Sigmoid colon (tissue), 7 donors: ENCODE measurements around the gene GADL1. TPM values are rescaled to one million over a fixed set of nuclear protein-coding genes. Genes with fewer than 3 reads are reported as not detected.

Experiments
- DNase-seq: peaks from one replicate; pipeline ENCODE4 v3.0.0-alpha.2; 2019
- H3K27ac ChIP-seq, 4 donors: fragments of 200-600 bp; sonication (generic); one replicate each; pipeline ENCODE4 v1.5.1; 2016 to 2019; ENCODE audit warnings: mild to moderate bottlenecking in 1 of 4
- H3K27me3 ChIP-seq, 3 donors: fragments of 200-600 bp; sonication (generic); one replicate each; pipeline ENCODE4 v1.5.1; 2019; ENCODE audit warnings: mild to moderate bottlenecking in 1 of 3
- H3K36me3 ChIP-seq, 4 donors: fragments of 200-600 bp; sonication (generic); one replicate each; pipeline ENCODE4 v1.5.1; 2016 to 2019
- H3K4me1 ChIP-seq, 4 donors: fragments of 200-600 bp; sonication (generic); one replicate each; pipeline ENCODE4 v1.5.1; 2017 to 2019
- H3K4me3 ChIP-seq, 4 donors: fragments of 200-600 bp; sonication (generic); one replicate each; pipeline ENCODE4 v1.5.1; 2017 to 2019; ENCODE audit warnings: mild to moderate bottlenecking in 2 of 4, moderate library complexity in 1 of 4
- H3K9me3 ChIP-seq, 4 donors: fragments of 200-600 bp in 3 of 4; sonication (generic) in 3 of 4; one replicate each; pipeline versions ENCODE4 v1.5.1 to v1.6.1; 2013 to 2019
- EP300 ChIP-seq, 4 donors: sonication (generic); formaldehyde crosslinking; IDR thresholded peaks; one replicate each; pipeline ENCODE4 v1.6.1; 2017; ENCODE audit warnings: antibody characterized with exemption in 4 of 4
- POLR2A ChIP-seq, 2 donors: fragments of 450-650 bp; IDR thresholded peaks; one replicate each; pipeline ENCODE4 v1.6.1; 2016; ENCODE audit warnings: antibody characterized with exemption in 2 of 2, mild to moderate bottlenecking in 2 of 2, moderate library complexity in 2 of 2
- POLR2AphosphoS5 ChIP-seq, 4 donors: sonication (generic); formaldehyde crosslinking; IDR thresholded peaks; one replicate each; pipeline ENCODE4 v1.6.1; 2017; ENCODE audit warnings: antibody characterized with exemption in 4 of 4
- WGBS, 2 donors: extraction: QIAGEN DNeasy Blood & Tissue Kit; methylation state at CpG; one replicate each; pipeline ENCODE4 v1.1.7; 2013; 5-methylcytosine and 5-hydroxymethylcytosine counted together
- intact Hi-C: fragments of 100-400 bp; cut with DNase I; formaldehyde crosslinking; loops from one replicate; pipeline ENCODE4 v1.15.1; 2023
- polyA plus RNA-seq, 3 donors: library from polyadenylated mRNA; stranded (reverse); fragments of 200-250 nt; gene quantifications; one replicate each; pipeline ENCODE4 v1.2.3, GENCODE V29; 2013
- total RNA-seq, 4 donors: library from RNA; depleted of rRNA; stranded (reverse); fragments of >200 nt; gene quantifications; one replicate each; pipeline ENCODE4 v1.1.0, GENCODE V29; 2016
- TF ChIP-seq, protein P1 (sequence below), 4 experiments: fragments of 450-650 bp in 3 of 4; fragments of 200-600 bp in 1 of 4; IDR thresholded peaks; one replicate each; pipeline ENCODE4 v1.5.1; 2016 to 2019; ENCODE audit warnings: antibody characterized with exemption in 4 of 4, mild to moderate bottlenecking in 3 of 4, moderate library complexity in 2 of 4
- donor health status: healthy with polysubstance abuse.
- donor health status: Bipolar disorder and iron deficiency.
- donor health status: healthy.

The GADL1 gene
- total and polyA plus RNA-seq, 7 donors: not detected

DNA sequence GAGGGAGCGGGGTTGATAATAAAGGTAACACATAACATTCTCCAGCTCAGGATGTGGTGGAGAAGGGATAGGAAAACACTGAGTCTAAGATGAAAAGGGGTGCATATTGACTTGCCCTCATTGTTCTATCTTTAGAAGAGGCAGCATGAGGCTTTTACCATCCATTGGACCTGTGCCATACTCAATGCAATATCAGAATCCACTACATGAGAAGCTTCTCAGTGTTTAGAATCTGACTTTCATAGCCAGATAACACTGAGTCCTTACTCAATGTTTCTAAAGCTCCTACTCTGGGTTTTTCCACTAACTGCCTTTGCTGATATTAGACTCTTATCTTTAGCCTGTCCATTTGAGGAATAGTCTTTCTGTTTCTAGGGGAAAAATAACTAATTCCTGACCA, 24.3 kb upstream of the GADL1 start:
- Histone ChIP-seq H3K4me3 (no peak overlapping the region), H3K4me1 (no peaks in the 10 kb centered on the region), H3K27me3 (no peaks in the 10 kb centered on the region), H3K9me3 (peaks cover 0 to 3% (median 0%) of the 10 kb centered on the region in 4 donors), H3K36me3 (no peaks in the 10 kb centered on the region), H3K27ac (no peak overlapping the region)
- no peak for DNase-seq
- WGBS, 2 donors: 95% methylated on average over 1 of the region's 1 CpG
- intact Hi-C loops: no loop called here
- TF ChIP-seq EP300 (IDR thresholded peaks at IDR 0.05): no peak

DNA sequence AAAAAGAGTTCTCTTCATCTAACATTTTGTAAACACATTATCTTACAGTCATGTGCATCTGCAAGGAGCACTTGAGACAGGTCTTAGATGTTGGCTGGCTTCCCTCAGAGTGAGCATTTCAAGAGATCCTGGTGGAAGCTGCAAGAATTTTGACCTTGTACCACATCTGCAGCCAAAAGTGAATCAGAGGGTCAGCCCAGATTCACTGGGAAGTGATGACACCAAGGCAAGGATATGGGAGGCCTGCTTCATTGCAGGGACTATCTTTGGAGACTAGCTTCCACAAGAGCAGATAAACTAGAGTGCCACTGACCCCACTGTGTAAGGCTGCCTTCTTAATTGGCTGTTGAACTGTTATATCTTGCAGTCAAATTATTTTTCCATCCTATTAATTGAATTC, 21.3 kb upstream of the GADL1 start:
- DNase-seq: no peak
- TF ChIP-seq EP300 (IDR thresholded peaks at IDR 0.05): no peak
- Histone ChIP-seq H3K9me3 (peaks cover 0 to 2% (median 0%) of the 10 kb centered on the region in 4 donors), H3K36me3 (no peaks in the 10 kb centered on the region), H3K4me1 (no peaks in the 10 kb centered on the region), H3K27me3 (no peaks in the 10 kb centered on the region), H3K4me3 (no peak overlapping the region), H3K27ac (no peak overlapping the region)
- intact Hi-C loops: no loop called here

DNA sequence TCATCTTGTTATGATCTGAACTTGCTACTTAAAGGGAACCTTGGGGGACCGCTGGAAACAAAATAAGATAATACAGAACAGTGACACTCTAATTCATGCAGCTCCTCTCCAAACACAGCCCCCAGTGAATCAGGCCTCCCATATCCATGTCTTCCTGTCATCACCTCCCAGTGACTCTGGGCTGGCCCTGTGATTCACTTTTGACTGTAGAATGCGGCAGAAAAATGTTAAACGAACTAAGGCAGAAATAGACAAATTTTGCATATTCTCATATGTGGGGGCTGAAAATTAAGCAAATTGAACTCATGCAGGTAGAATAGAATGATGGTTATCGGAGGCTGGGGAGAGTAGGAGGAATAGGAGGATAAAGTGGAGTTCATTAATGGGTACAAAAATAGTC, 20.2 kb upstream of the GADL1 start:
- Histone ChIP-seq H3K27ac (no peak overlapping the region), H3K4me1 (no peaks in the 10 kb centered on the region), H3K27me3 (no peaks in the 10 kb centered on the region), H3K4me3 (no peak overlapping the region), H3K36me3 (no peaks in the 10 kb centered on the region), H3K9me3 (no peaks in the 10 kb centered on the region)
- TF ChIP-seq POLR2A (IDR thresholded peaks at IDR 0.05): no peak
- TF ChIP-seq, protein P1, sequence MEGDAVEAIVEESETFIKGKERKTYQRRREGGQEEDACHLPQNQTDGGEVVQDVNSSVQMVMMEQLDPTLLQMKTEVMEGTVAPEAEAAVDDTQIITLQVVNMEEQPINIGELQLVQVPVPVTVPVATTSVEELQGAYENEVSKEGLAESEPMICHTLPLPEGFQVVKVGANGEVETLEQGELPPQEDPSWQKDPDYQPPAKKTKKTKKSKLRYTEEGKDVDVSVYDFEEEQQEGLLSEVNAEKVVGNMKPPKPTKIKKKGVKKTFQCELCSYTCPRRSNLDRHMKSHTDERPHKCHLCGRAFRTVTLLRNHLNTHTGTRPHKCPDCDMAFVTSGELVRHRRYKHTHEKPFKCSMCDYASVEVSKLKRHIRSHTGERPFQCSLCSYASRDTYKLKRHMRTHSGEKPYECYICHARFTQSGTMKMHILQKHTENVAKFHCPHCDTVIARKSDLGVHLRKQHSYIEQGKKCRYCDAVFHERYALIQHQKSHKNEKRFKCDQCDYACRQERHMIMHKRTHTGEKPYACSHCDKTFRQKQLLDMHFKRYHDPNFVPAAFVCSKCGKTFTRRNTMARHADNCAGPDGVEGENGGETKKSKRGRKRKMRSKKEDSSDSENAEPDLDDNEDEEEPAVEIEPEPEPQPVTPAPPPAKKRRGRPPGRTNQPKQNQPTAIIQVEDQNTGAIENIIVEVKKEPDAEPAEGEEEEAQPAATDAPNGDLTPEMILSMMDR (IDR thresholded peaks at IDR 0.05): no peak
- TF ChIP-seq POLR2AphosphoS5 (IDR thresholded peaks at IDR 0.05): no peak
- TF ChIP-seq EP300 (IDR thresholded peaks at IDR 0.05): no peak
- intact Hi-C loops: no loop called here
- no peak for DNase-seq
- WGBS, 2 donors: 91 to 93% methylated on average over 4 of the region's 4 CpGs

DNA sequence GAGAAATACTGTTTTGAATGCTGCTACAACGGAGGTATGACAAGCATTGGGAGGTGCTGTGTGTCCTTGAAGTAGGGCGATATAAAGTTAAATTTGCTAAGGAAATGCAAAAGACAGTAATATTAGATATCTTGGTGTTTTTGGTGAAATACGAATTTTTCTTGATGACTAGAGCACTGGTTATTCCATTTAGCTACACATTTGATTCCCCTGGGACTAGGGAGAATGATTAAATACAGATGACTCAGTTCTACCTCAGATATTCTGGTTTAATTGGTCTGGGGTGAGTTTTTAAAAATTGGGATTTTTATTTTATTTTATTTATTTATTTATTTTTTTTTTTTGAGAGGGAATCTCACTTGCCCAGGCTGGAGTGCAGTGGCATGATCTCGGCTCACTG, 18.7 kb upstream of the GADL1 start:
- TF ChIP-seq POLR2A (IDR thresholded peaks at IDR 0.05): no peak
- TF ChIP-seq EP300 (IDR thresholded peaks at IDR 0.05): no peak
- TF ChIP-seq, protein P1 (IDR thresholded peaks at IDR 0.05): no peak
- no peaks in the 10 kb centered on the region for H3K36me3 ChIP-seq
- no peaks in the 10 kb centered on the region for H3K9me3 ChIP-seq
- H3K27me3 ChIP-seq: no peaks in the 10 kb centered on the region
- no peaks in the 10 kb centered on the region for H3K4me1 ChIP-seq
- H3K4me3 ChIP-seq: no peak overlapping the region
- DNase-seq: no peak
- intact Hi-C loops: no loop called here
- H3K27ac ChIP-seq: no peak overlapping the region
- 81 to 85% methylated on average over 4 of the region's 4 CpGs for WGBS, 2 donors

GRCh38 chr3:30912301-30912700, 17.8 kb upstream of the GADL1 start:
- intact Hi-C loops: no loop called here

DNA sequence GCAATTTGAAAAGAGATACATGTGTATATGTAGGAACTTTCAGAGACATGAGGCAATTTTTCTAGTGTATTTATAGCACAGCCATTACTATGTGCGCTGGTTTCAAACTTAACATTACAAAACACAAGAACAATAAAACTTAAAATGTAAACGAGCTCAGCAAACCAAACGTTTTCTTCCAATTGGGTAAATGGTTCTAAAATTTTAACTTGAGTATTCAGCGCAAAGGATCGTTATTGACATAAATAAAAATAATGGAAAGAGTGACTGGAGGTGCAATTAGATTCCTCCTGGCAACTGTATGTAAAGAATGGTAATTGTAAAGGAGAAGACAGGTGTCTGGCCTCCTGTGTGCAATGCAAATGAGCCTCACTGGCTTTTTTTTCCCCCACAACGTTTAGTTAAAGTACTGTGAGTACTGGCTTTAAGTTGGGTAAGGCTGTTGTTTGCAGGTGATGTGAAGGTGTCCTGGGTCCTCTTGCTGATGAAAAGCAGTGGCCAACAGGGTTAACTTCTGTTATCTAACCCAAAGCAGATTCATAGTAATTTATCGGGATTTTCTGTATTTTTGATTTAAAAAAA, 14.1 kb upstream of the GADL1 start:
- no peak for DNase-seq
- WGBS, 2 donors: 49 to 65% methylated on average over 7 of the region's 7 CpGs
- H3K9me3 ChIP-seq: no peaks in the 10 kb centered on the region
- no peak overlapping the region for H3K4me3 ChIP-seq
- intact Hi-C loops: no loop called here
- no peaks in the 10 kb centered on the region for H3K27me3 ChIP-seq
- TF ChIP-seq POLR2AphosphoS5 (IDR thresholded peaks at IDR 0.05) (no peak), EP300 (IDR thresholded peaks at IDR 0.05) (no peak), POLR2A (IDR thresholded peaks at IDR 0.05) (no peak)
- TF ChIP-seq, protein P1 (IDR thresholded peaks at IDR 0.05): no peak
- H3K4me1 ChIP-seq: no peaks in the 10 kb centered on the region
- no peak overlapping the region for H3K27ac ChIP-seq
- H3K36me3 ChIP-seq: no peaks in the 10 kb centered on the region

More at GRCh38 chr3:30912301-30912700, 17.8 kb upstream of the GADL1 start:
- Histone ChIP-seq H3K27ac (no peak overlapping the region), H3K4me1 (no peaks in the 10 kb centered on the region), H3K27me3 (no peaks in the 10 kb centered on the region), H3K4me3 (no peak overlapping the region), H3K9me3 (no peaks in the 10 kb centered on the region), H3K36me3 (no peaks in the 10 kb centered on the region)
- DNase-seq: no peak
- TF ChIP-seq POLR2A (IDR thresholded peaks at IDR 0.05) (no peak), EP300 (IDR thresholded peaks at IDR 0.05) (no peak), POLR2AphosphoS5 (IDR thresholded peaks at IDR 0.05) (no peak)
- TF ChIP-seq, protein P1 (IDR thresholded peaks at IDR 0.05): no peak
